VCaP (cell line): Measurements from ENCODE around the gene TMBIM6.
"Not testable (repeated sequence)": the region's sequence is repeated elsewhere in the genome, so short reads cannot be mapped to it uniquely, and the experiment has no call there.

ENCODE experiments used
- H3K27ac ChIP-seq: fragments of 450-650 bp; 2 replicates; pipeline ENCODE4 v1.5.1; 2017
- TF ChIP-seq, protein P1 (sequence below): fragments of 450-650 bp; conservative IDR thresholded peaks from 2 replicates; pipeline ENCODE4 v1.5.1; 2017; ENCODE audit warnings: mild to moderate bottlenecking, moderate library complexity

TMBIM6 gene

DNA sequence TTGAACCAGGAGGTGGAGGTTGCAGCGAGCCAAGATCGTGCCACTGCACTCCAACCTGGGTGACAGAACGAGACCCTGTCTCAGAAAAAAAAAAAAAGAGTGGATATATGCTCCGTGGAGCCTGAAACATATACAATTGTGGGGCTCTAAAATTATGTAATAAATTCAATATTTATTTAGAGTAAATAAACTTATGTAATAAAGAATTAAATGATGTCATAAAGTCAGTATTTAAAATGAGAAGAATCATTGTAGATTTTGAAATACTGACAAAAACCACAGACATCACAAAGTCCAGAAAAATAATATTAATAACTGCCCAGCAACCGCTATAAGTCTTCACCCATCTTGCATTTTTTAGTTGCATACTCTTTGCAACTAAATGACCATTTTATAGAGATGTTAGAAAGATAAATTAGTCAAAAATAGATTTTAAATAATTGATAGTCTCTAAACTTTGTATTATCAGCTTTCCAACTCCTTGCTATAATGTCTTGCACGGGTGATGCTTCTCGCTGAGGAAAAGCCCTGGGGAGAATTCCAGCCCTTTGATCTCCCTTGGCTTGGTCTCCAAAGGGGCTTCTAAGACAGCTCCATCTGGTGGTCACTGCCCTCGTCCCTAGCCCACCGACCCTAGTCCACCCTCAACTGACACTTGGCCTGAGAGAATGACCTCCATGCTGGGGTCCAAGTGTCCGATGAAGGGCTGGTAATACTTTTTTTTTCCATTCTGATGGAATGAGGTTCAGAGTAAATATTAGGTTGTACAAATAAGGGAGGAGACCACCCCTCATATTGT lies 7.9 kb upstream of the TMBIM6 start:
- TF ChIP-seq, protein P1, sequence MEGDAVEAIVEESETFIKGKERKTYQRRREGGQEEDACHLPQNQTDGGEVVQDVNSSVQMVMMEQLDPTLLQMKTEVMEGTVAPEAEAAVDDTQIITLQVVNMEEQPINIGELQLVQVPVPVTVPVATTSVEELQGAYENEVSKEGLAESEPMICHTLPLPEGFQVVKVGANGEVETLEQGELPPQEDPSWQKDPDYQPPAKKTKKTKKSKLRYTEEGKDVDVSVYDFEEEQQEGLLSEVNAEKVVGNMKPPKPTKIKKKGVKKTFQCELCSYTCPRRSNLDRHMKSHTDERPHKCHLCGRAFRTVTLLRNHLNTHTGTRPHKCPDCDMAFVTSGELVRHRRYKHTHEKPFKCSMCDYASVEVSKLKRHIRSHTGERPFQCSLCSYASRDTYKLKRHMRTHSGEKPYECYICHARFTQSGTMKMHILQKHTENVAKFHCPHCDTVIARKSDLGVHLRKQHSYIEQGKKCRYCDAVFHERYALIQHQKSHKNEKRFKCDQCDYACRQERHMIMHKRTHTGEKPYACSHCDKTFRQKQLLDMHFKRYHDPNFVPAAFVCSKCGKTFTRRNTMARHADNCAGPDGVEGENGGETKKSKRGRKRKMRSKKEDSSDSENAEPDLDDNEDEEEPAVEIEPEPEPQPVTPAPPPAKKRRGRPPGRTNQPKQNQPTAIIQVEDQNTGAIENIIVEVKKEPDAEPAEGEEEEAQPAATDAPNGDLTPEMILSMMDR: no peak
- no peak overlapping the region for H3K27ac ChIP-seq

DNA sequence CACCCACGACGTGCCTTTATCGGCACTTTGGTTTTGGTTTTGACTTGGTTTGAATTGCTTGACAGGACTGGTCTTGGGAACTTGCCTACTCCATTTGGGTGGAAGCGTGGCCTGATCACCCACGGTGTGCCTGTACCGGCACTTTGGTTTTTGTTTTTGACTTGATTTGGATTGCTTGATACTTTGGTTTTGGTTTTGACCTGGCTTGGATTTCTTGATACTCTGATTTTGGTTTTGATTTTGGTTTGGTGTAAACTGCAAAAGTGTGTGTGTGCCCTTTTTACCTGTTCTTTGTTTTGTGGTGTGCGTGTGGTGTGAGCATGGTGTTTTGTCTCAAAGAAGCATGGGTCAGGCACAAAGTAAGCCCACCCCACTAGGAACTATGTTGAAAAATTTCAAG lies 6.5 kb upstream of the TMBIM6 start:
- not testable (repeated sequence) for H3K27ac ChIP-seq

DNA sequence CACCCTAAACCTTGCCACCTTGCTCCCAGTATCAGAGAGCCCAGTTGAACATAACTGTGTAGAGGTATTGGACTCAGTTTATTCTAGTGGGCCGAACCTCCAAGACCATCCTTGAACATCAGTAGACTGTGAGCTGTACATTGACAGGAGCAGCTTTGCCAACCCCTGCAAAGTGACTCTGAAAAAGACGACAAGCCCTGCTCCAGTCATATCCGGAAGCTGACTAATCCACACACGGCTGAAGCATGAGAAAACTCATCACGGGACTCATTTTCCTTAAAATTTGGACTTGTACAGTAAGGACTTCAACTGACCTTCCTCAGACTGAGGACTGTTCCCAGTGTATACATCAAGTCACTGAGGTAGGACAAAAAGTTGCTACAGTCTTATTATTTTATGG lies 2.6 kb upstream of the TMBIM6 start:
- not testable (repeated sequence) for H3K27ac ChIP-seq

DNA sequence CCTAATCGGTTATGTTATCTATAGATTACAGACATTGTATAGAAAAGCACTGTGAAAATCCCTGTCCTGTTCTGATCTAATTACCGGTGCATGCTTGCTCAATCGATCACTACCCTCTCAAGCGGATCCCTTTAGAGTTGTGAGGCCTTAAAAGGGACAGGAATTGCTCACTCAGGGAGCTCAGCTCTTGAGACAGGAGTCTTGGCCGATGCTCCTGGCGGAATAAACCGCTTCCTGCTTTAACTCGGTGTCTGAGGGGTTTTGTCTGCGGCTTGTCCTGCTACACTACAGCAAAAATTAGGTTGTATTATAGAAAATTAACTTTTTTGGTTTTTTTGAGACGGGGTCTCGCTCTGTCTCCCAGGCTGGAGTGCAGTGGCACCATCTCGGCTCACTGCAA lies 1.1 kb upstream of the TMBIM6 start:
- H3K27ac ChIP-seq: peak overlapping the region; percentile 97

DNA sequence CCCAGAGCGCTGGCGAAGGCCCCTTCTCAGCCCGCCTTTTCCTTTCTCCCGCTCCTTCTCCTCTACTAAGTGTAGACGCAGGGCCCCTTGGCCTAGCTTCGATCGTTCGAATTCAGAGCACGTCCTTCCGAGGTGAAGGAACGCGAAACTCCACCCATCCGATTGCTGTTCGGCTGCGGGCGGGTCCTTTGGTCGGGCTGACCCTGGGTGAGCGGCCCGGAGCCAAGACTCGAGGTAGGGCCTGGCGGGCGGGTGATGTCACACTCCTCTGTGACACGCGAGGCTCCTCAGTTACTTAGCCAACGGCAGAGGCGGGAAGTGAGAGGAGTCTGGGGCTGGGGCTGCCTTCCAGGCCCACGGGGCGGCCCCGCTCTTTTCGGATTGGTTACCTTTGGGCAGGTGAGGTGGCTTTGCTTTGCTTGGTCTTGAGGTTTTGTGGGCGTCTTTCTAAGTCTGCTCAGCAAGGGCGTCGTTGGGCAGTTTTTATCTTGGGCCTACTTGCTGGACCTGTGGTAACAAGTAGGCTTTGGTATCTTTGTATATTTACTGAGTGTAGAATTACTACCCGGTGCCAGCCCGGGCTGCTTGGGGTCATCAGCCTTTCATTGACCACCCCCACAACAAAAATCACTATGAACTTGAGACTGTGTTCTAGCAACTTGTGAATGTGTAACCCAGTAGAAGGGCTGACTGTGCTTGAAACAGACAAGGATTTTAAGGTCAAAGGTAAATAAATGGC lies 694 bp downstream of the TMBIM6 start:
- peak overlapping the region; percentile 97 for H3K27ac ChIP-seq
- TF ChIP-seq, protein P1: no peak

DNA sequence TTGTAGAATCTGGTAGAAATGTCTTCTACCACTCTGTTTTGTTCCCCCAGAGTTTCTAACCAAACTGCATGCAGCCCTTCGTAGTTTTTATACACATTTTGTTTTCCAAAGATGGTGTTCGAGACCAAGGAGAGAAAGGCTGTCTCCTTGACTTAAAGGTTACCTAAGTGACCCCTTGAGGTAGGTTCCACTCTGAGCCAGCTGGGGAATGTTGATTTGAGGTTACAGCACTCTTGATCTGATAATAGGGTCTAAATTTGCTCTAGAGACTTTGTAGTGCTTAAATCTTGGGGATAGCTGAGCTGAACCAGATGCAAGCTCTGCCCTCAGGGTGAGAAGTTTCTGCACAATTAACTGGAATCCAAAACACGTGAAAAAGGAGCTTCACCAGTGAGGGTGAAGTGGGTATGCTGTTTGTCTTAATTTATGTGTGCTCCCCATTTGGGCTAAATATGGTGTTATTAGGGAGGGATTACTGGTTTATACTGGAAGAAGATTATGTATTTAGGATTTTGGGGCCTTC lies 3.1 kb downstream of the TMBIM6 start:
- H3K27ac ChIP-seq: peak overlapping the region; percentile 97
- TF ChIP-seq, protein P1: no peak

DNA sequence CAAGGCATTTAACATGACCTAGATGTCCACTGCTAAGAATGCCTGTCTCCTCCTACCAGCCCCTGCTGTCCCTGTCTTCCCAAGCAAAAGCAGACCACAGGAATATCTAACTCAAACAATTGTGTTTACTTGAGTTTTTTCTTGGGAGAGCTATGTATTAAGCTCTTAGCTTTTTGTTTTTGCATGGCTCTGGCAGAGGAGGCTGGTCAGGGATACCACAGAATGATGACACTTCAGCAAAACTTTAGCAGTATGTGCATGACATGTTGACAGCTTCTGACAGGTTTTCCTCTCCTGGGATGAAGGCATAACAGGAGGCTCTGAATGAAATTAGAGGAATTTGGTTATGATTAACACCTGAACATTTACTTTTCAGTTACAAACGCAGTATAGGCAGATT lies 6.9 kb downstream of the TMBIM6 start:
- H3K27ac ChIP-seq: no peak overlapping the region
- TF ChIP-seq, protein P1: no peak

DNA sequence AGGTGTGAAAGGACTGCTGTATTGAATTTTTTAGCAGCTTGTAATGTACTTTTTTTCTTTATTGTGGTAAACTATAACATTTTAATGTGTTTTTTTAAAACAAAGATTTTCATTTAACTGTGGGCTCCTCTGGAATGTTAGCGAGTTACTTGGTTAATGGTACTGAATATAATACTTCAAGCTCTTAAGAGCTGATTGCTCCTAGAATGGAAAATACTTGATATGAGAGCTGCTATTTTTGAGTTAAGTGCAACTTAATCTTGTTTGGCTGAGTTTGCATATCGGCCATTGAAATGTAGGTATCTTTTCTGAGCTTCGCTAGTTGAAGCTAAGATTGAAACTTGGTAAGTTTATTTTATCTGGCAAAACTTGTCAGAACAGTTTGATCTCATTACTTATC lies 7.4 kb downstream of the TMBIM6 start:
- TF ChIP-seq, protein P1: no peak
- no peak overlapping the region for H3K27ac ChIP-seq
